Stomach smooth muscle (tissue), 2 donors: Measurements from ENCODE around the gene WDR17.

Source experiments
- H3K27ac ChIP-seq: one replicate; pipeline ENCODE4 v1.7.0; 2013; ENCODE audit warnings: mild to moderate bottlenecking, low read length, inconsistent platforms
- H3K27me3 ChIP-seq, 2 donors: one replicate each; pipeline ENCODE4 v1.7.0; 2013; ENCODE audit warnings: low read length in 2 of 2; ENCODE audit not compliant: insufficient read depth in 2 of 2, control insufficient read depth in 1 of 2
- H3K36me3 ChIP-seq, 2 donors: one replicate each; pipeline ENCODE4 v1.7.0; 2013; ENCODE audit warnings: low read length in 2 of 2; ENCODE audit not compliant: control insufficient read depth in 2 of 2, insufficient read depth in 2 of 2
- H3K4me1 ChIP-seq: one replicate; pipeline ENCODE4 v1.7.0; 2013; ENCODE audit warnings: low read length; ENCODE audit not compliant: control insufficient read depth, insufficient read depth
- H3K4me3 ChIP-seq, 2 donors: one replicate each; pipeline ENCODE4 v1.7.0; 2013; ENCODE audit warnings: low read length in 2 of 2
- H3K9ac ChIP-seq, 2 donors: one replicate each; pipeline ENCODE4 v1.7.0; 2013; ENCODE audit warnings: low read length in 2 of 2, mild to moderate bottlenecking in 1 of 2
- H3K9me3 ChIP-seq, 2 donors: one replicate each; pipeline ENCODE4 v1.7.0; 2013; ENCODE audit warnings: low read length in 2 of 2; ENCODE audit not compliant: control insufficient read depth in 2 of 2
- donor health status: healthy.
- donor health status: Pancreatic carcinoma.

The WDR17 gene

DNA sequence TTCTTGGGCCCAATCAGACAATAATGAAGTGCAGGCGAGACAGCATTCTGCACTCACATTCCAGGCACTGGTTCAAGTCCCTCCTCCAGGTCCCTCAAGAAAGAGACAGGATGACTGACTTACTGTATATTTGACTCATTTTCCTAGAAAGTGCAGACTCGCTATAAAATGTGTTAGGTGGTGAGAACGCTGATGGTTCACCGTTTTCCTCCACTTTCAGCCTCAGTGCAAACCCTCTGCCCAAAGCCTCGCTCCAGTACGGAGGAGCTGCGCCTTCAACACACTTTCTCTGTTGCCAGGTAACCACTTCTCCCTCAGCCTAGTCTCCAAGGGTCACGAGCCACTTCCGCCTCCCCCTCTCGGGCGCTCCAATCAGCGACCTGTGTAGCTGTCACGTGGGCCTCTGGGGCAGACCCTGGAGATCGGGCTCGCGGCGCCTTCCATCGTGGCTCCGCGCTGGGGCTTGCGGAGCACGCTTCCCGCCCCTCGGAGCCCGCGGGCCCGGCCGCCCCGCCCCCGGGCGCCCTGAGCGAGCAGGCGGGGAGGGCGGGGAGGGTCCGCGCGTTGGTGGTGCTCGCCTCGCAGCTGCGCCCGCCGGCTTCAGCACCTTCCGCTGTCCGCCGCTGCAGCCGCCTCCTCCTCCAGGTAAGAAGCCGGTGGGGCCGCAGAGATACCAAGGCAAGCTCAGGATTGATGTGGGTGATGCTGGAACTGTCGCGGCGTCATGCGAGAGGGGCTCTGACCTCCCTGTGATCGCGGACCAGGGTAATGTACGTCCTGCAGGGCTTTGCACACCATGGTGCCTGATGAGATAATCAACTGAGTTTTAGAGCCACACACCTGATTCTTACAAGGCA lies at the start of gene WDR17:
Gene WDR17 (plus strand): TSS at position 407 of the 857 bp plus-strand sequence. CDS start 45,740 bp downstream, outside the sequence.
- peak within 1 kb of the TSS; percentile 55 to 60 for H3K9ac ChIP-seq
- no peaks in the 10 kb centered on the region for H3K36me3 ChIP-seq
- H3K4me3 ChIP-seq, result peak within 1 kb of the TSS; percentile 91 to 94
- H3K27ac ChIP-seq, result no peak within 1 kb of the TSS
- H3K27me3 ChIP-seq, result no peaks in the 10 kb centered on the region
- peaks cover 12% of the 10 kb centered on the region for H3K4me1 ChIP-seq
- no peaks in the 10 kb centered on the region for H3K9me3 ChIP-seq

DNA sequence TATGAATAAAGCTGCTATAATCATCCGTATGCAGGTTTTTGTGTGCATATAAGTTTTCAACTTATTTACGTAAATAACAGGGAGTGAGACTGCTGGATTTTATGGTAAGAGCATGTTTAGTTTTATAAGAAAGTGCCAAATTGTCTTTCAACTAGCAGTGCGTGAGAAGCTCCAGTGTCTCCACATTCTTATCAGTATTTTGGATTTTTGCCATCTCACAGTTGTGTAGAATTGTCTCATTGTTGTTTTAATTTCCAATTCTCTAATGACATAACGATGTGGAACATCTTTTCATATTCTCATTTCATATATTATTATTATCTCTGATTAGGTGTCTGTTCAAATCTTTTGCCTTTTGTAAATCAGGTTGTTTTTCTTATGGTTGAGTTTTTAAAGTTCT lies 49.0 kb upstream of the WDR17 start:
- H3K4me3 ChIP-seq, result no peak overlapping the region
- no peaks in the 10 kb centered on the region for H3K36me3 ChIP-seq
- no peaks in the 10 kb centered on the region for H3K9me3 ChIP-seq
- H3K9ac ChIP-seq, result no peak overlapping the region
- H3K27me3 ChIP-seq, result no peaks in the 10 kb centered on the region
- no peaks in the 10 kb centered on the region for H3K4me1 ChIP-seq
- no peak overlapping the region for H3K27ac ChIP-seq

DNA sequence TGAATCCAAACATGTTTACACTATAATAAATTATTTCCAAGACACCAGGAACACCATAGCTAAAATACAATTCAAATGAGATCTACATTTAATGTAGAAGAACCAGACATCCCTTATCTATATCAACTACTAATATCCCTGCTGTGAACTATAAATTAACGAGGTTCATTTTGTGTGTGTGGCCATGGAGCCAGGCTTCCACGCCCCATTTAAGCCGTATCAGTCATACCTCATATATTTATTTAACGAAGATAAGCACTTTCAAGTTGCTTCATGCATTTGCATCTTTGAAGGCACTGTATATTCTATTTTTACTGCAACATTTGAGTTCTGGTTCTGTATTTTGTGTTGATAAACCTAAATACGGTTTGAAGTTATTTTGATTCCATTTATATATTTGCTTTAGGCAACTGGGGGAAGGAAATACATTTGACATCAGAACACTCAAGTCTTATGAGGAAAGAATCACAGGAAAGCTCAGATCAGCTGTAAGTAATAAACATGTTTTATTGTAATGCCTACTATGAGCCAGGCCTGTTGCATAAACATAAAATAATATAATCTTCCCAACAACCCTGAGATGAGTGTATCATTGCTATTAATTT lies 45.1 kb upstream of the WDR17 start:
- no peak overlapping the region for H3K27ac ChIP-seq
- H3K27me3 ChIP-seq, result no peaks in the 10 kb centered on the region
- no peaks in the 10 kb centered on the region for H3K36me3 ChIP-seq
- no peak overlapping the region for H3K4me3 ChIP-seq
- no peak overlapping the region for H3K9ac ChIP-seq
- H3K4me1 ChIP-seq, result no peaks in the 10 kb centered on the region
- H3K9me3 ChIP-seq, result no peaks in the 10 kb centered on the region

DNA sequence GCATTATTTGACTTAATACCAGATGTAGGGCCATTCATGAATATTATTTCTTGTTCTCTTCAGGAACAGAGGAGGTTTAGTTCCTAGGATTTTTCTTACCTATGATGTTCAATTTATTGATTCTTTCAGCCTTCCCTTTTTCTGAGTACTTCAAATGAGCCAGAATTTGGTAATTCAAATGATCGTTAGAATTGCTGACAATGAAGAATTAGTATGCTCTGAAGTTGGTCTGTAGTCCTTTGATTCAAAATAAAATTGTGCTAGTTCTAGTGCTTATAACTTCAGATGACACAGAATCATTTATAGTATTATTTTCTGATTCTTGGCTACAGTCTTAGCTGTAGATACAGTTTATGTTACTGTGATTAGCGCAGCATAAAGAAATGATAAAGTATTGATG lies 35.2 kb upstream of the WDR17 start:
- Histone ChIP-seq H3K27me3 (no peaks in the 10 kb centered on the region), H3K4me3 (no peak overlapping the region), H3K36me3 (no peaks in the 10 kb centered on the region), H3K4me1 (no peaks in the 10 kb centered on the region), H3K9ac (no peak overlapping the region), H3K9me3 (no peaks in the 10 kb centered on the region), H3K27ac (no peak overlapping the region)

DNA sequence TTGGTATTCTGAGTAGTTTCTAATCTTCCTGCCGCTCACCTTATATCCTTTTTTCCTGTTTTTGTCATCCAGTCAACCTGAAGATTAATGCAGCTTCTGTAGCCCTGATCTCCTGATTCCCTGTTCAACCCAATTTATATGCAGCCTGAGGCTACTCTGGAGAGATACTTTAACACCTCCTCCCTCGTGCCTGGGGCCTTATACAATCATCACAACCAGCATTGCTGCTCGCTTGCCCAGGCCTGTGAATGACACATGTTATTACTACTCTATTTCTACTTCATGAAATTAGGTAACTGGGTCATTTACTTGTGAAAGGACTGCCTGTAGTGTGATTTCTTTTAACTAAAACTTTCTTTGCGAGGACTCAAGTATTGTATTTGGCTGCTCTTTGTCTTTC lies 33.7 kb upstream of the WDR17 start:
- Histone ChIP-seq H3K27ac (no peak overlapping the region), H3K9ac (no peak overlapping the region), H3K4me1 (no peaks in the 10 kb centered on the region), H3K4me3 (no peak overlapping the region), H3K9me3 (no peaks in the 10 kb centered on the region), H3K36me3 (no peaks in the 10 kb centered on the region), H3K27me3 (no peaks in the 10 kb centered on the region)

DNA sequence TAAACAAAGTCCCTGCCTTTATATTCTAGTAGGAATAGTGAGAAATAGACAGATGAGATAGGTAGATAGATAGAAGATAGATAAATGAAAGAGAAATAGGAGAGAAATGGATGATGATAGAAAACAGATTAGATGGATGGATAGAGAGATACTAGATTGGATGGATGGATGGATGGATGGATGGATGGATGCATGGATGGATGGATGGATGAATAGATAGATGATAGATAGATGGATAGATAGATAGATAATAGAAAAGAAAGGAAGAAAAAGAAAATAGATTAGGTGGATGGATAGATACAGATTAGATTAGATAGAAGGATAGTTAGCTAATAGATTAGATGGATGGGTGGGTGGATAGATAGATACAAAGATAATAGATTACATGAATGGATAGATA lies 33.2 kb upstream of the WDR17 start:
- Histone ChIP-seq H3K27ac (no peak overlapping the region), H3K4me1 (no peaks in the 10 kb centered on the region), H3K9me3 (no peaks in the 10 kb centered on the region), H3K4me3 (no peak overlapping the region), H3K9ac (no peak overlapping the region), H3K36me3 (no peaks in the 10 kb centered on the region), H3K27me3 (no peaks in the 10 kb centered on the region)

DNA sequence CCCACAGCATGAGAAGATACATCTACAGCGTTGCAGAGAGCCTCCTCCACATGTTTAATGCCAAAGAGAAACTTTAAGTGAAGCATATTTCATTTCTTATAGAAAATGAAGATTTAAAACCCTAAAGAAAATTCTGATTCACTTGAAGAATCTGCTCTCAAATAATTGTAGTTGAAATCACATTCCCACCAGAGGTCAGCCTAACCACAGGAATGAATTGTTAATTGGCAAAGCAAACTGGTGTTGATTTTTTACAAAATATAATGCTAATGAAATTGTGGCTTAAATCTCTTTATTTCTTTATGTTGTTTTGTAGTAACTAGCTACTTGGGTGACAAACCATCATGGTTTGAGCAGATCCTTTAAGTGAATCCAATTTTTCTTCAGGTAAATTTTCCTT lies 31.1 kb upstream of the WDR17 start:
- H3K9ac ChIP-seq, result no peak overlapping the region

DNA sequence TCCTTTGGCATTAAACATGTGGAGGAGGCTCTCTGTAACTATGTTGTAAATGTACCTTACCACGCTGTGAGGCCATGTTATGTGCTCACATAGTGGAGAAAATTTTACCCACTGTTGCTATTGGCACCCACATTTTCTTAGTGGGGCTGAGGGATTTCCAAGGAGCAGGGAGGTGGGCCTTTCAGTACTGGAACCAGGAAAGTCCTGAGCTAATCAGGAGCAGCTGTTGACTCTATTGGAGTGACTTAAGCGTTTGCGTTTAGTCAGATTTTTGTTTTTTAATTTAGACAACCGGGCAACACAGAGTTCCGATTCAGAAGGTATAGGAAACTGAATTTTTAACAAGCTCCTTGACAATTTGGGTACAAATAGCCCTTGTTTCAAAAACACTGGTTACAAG lies 30.7 kb upstream of the WDR17 start:
- Histone ChIP-seq H3K27me3 (no peaks in the 10 kb centered on the region), H3K9ac (no peak overlapping the region), H3K4me1 (no peaks in the 10 kb centered on the region), H3K27ac (no peak overlapping the region), H3K36me3 (no peaks in the 10 kb centered on the region), H3K9me3 (no peaks in the 10 kb centered on the region), H3K4me3 (no peak overlapping the region)

More for the DNA sequence above, 31.1 kb upstream of the WDR17 start:
- Histone ChIP-seq H3K36me3 (no peaks in the 10 kb centered on the region), H3K27ac (no peak overlapping the region), H3K4me3 (no peak overlapping the region), H3K9me3 (no peaks in the 10 kb centered on the region), H3K27me3 (no peaks in the 10 kb centered on the region), H3K4me1 (no peaks in the 10 kb centered on the region)

DNA sequence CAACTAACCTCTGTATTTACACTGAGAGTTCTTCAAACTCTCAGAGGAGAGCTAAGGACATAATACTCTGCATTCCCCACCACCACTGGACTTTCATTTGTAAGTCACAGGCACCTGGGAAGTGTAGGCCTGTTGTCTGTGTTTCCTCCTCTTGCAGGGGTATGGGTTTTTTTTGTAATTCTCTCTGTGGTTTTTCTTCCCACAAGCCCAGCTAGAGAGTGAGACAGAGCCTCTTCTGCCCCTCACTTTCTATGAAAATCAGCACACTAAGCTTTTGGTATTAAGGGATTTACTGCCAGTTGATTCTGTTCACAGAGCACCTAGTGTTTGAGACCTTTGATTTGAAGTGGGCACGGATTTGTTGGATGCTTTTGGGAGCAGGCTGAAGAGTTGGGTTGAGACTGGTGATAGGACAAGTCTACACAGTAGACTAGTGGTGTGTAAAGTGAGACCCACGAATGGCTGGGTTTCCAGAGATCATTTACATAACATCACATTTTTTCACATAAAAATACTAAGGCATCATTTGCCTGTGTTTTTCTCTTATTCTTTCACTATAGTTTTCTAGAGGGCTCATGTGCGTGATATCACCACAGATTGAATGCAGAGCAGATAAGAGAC lies 28.9 kb upstream of the WDR17 start:
- Histone ChIP-seq H3K4me3 (no peak overlapping the region), H3K36me3 (no peaks in the 10 kb centered on the region), H3K27me3 (no peaks in the 10 kb centered on the region), H3K9ac (no peak overlapping the region), H3K9me3 (no peaks in the 10 kb centered on the region), H3K27ac (no peak overlapping the region), H3K4me1 (no peaks in the 10 kb centered on the region)

DNA sequence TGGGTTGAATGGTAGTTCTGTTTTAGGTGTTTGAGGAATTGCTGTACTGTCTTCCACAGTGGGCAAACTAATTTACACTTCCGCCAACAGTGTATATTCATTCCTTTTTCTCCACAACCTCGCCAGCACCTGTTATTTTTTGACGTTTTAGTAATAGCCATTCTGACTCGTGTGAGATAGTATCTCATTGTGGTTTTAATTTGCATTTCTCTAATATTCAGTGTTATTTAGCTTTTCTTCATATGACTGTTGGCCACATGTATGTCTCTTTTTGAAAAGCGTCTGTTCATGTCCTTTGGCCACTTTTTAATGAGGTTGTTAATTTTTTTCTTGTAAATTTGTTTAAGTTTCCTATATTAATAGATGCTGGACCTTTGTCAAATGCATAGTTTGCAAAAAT lies 26.9 kb upstream of the WDR17 start:
- Histone ChIP-seq H3K36me3 (no peaks in the 10 kb centered on the region), H3K4me1 (no peaks in the 10 kb centered on the region), H3K27me3 (no peaks in the 10 kb centered on the region), H3K9ac (no peak overlapping the region), H3K9me3 (no peaks in the 10 kb centered on the region), H3K27ac (no peak overlapping the region), H3K4me3 (no peak overlapping the region)

DNA sequence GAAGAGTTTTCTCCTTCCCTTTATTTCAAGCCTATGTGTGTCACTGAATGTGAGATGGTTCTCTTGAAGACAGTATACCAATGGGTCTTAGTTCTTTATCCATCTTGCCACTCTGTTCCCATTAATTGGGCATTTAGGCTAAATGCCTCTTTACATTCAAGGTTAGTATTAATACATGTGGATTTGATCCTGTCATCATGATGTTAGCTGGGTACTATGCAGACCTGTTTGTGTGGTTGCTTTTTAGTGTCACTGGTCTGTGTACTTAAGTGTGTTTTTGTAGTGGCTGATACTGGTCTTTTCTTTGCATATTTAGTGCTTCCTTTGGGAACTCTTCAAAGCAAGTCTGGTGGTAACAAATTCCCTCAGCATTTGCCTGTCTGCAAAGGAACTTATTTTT lies 23.4 kb upstream of the WDR17 start:
- Histone ChIP-seq H3K9ac (no peak overlapping the region), H3K27ac (no peak overlapping the region), H3K36me3 (no peaks in the 10 kb centered on the region), H3K9me3 (no peaks in the 10 kb centered on the region), H3K27me3 (no peaks in the 10 kb centered on the region), H3K4me1 (no peaks in the 10 kb centered on the region), H3K4me3 (no peak overlapping the region)
